Gastrocnemius medialis (tissue), 4 donors: ENCODE measurements around the gene DUSP3.

Source experiments
- CTCF ChIP-seq, 5 experiments: fragments of 450-650 bp in 3 of 5; fragments of 200-600 bp in 2 of 5; sonication (generic) in 2 of 5; IDR thresholded peaks in 4 of 5; conservative IDR thresholded peaks in 1 of 5; 1 replicate in 4 of 5; 2 replicates in 1 of 5; pipeline ENCODE4 v1.5.1; 2016 to 2019; ENCODE audit warnings: antibody characterized with exemption in 5 of 5, mild to moderate bottlenecking in 3 of 5, moderate library complexity in 3 of 5
- POLR2A ChIP-seq, 2 donors: fragments of 450-650 bp; IDR thresholded peaks; one replicate each; pipeline ENCODE4 v1.6.1; 2017; ENCODE audit warnings: antibody characterized with exemption in 2 of 2, mild to moderate bottlenecking in 2 of 2, moderate library complexity in 2 of 2

- no peak for TF ChIP-seq CTCF (IDR thresholded peaks at IDR 0.05 in 4 of 5, conservative IDR thresholded peaks at IDR 0.05 in 1 of 5)
- no peak for TF ChIP-seq POLR2A (IDR thresholded peaks at IDR 0.05)
Measured at GRCh38 chr17:43822570-43823190, 43.9 kb upstream of the DUSP3 start.
